ENCODE measurements around the gene TMPRSS3. TPM values are rescaled to one million over a fixed set of nuclear protein-coding genes. Genes with fewer than 3 reads are reported as not detected.
A peak's percentile ranks its signal among the peaks of the same experiment; 100 is the strongest.

TMPRSS3 gene
- total and polyA plus RNA-seq, 9 of the 15 experiments (the other 6 are each of a cell fraction or from before 2014, with no cell fraction given) = 0.07 TPM; not detected in 8

- TF ChIP-seq RCOR1 (IDR thresholded peaks at IDR 0.05; ENCODE audit: borderline replicate concordance in 1 of 2, low read depth in 2 of 2, low read length in 2 of 2) (peak in 1 of 2 experiments; percentile 28; a peak in 1 of 4 replicates), RBM22 (IDR thresholded peaks at IDR 0.05; ENCODE audit: low read depth, low read length, poor library complexity, severe bottlenecking) (no peak), ARID4B (CRISPR knock-in tag; IDR thresholded peaks at IDR 0.05) (no peak), RB1 (IDR thresholded peaks at IDR 0.05; ENCODE audit: low read depth) (peak; percentile 42; the same call in 1 of the 2 replicates), CREM (IDR thresholded peaks at IDR 0.05; ENCODE audit: low read depth) (peak; percentile 33; the same call in 1 of the 2 replicates), IRF2 (CRISPR knock-in tag; IDR thresholded peaks at IDR 0.05) (no peak), L3MBTL2 (IDR thresholded peaks at IDR 0.05) (peak; percentile 59; the same call in 1 of the 2 replicates), BACH1 (tag; IDR thresholded peaks at IDR 0.05) (no peak), MTA3 (IDR thresholded peaks at IDR 0.05; ENCODE audit: borderline replicate concordance) (no peak), SIX5 (IDR thresholded peaks at IDR 0.05; ENCODE audit: borderline replicate concordance in 1 of 2, insufficient read depth in 1 of 2, low read depth in 1 of 2, low read length in 2 of 2) (no peak), DACH1 (IDR thresholded peaks at IDR 0.05; ENCODE audit: partially characterized antibody) (peak; percentile 35), CTBP1 (IDR thresholded peaks at IDR 0.05; ENCODE audit: borderline replicate concordance) (peak; percentile 38; the same call in 1 of the 2 replicates), SIN3B (IDR thresholded peaks at IDR 0.05; ENCODE audit: low read depth) (0 out of 2 replicates have a peak, but pooled peaks have one; percentile 8), GTF2A2 (tag; IDR thresholded peaks at IDR 0.05) (no peak), TEAD2 (tag; IDR thresholded peaks at IDR 0.05) (no peak), EP300 (IDR thresholded peaks at IDR 0.05; ENCODE audit: low read length) (peak; percentile 42; the same call in 1 of the 2 replicates), RAD21 (CRISPR knock-in tag; conservative IDR thresholded peaks at IDR 0.05 in 1 of 2, IDR thresholded peaks at IDR 0.05 in 1 of 2) (peak; percentile 61 to 77), CC2D1A (IDR thresholded peaks at IDR 0.05) (no peak), KLF16 (IDR thresholded peaks at IDR 0.05) (no peak), PHTF2 (CRISPR knock-in tag; IDR thresholded peaks at IDR 0.05) (no peak), GATAD2A (IDR thresholded peaks at IDR 0.05) (no peak)
- TF ChIP-seq, protein P1, sequence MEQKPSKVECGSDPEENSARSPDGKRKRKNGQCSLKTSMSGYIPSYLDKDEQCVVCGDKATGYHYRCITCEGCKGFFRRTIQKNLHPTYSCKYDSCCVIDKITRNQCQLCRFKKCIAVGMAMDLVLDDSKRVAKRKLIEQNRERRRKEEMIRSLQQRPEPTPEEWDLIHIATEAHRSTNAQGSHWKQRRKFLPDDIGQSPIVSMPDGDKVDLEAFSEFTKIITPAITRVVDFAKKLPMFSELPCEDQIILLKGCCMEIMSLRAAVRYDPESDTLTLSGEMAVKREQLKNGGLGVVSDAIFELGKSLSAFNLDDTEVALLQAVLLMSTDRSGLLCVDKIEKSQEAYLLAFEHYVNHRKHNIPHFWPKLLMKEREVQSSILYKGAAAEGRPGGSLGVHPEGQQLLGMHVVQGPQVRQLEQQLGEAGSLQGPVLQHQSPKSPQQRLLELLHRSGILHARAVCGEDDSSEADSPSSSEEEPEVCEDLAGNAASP (IDR thresholded peaks at IDR 0.05) = no peak
These were observed 57.8 kb downstream of the TMPRSS3 start (continued) for GRCh38 chr21:42337830-42338728.
